CD4-positive, alpha-beta T cell treated with Interleukin-12 subunit alpha and Interleukin-12 subunit beta, for 1 hour (primary cell): ENCODE data around the gene PLB1.

ENCODE experiments used
- DNase-seq: peaks from one replicate; pipeline ENCODE4 v3.0.0-alpha.2; 2020

PLB1 gene

DNA sequence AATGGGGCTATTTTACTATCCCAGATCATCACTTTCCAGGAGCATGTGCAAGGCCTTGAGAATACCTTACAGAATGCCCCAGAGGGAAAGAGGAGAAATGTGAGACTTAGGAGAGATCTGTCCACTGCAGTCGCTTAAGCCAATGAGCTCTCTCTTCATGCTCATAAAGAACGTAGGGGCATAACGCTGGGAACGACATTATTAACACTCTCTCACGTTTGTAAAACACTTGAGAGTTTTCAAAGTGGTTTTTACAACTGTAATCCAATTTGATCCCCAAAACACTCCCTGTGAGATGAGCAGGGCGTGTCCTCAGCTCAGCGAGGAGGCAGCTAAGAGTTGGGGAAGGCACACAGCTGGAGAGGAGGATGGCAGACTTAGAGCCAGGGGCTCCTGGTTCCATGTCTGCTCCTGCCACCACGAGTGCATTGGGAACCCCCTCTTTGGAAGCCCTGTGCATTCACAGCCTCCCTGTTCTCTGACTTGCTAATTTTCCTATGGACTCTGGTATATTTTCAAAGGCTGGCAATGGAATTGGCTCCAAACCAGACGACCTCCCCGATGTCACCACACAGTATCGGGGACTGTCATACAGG is 97.4 kb downstream of the PLB1 start:
- no peak for DNase-seq

DNA sequence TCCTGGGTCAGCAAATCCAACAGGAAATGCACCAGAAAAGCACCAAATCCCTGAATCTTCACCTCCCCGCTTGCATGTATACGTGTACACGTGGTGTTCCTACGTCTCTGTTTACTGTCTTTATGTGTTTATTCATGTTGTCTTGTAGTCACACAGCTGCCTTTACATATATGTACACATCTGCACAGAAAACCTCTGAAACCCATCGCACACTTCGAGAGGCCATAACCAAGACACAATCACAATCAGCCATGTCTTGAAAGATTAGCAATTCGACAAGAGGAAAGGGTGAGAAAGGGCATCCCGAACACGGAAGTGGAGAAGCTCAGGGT is 98.1 kb downstream of the PLB1 start:
- no peak for DNase-seq

DNA sequence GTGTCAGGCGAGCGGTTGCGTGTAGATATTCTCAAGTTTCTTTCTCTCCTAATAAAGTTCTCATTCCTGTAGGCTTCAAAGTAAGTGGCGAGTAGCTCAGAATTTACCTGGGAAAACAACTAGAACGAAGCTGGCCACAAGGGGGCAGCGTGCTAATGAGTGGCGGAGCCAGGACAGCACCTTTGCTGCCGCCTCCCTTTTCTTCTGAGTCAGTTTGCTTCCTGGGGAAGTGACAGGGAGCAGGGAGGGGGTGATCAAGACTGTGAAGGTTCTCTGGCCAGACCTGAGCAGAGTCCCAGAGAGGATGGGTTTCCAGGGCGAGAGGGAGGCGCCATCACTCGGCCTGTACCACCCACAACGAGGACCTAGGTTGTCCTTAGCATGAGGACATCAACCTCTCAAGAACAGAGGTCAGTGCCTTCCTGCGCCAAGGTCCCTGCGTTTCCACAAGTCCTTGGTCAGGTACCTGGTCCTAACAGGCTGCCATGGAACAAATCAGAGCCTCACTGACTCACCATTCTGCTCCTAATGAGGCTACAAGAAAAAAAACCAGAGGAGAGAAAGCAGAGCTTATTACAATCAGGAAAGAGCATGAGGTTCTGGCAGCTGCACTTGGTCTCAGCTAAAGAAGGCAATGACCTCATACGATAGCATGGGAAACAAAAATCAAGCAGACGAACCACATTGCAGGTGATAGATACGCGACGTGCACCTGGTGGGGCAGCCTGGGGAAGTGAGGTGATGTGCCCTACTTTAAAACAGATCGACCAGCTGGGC is 98.7 kb downstream of the PLB1 start:
- DNase-seq, result peak; percentile 88

DNA sequence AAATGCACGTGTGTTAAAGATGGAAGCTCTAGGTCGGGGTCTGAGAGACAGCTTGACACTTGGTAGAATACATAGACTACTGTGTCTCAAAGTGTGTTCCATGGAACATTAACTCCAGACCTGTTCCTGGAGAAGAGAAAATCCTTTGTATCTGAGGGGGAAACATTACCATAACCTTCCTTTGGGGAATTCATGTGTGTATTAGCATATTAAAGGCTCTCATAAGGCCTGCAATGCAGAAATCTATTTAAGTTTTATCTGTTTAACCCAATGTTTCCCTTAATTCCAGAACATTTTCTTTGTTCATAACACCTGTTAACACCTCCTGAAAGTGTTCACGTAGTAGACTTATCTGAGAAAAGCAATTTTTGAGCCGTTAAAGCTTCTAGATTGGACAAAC is 99.5 kb downstream of the PLB1 start:
- no peak for DNase-seq

DNA sequence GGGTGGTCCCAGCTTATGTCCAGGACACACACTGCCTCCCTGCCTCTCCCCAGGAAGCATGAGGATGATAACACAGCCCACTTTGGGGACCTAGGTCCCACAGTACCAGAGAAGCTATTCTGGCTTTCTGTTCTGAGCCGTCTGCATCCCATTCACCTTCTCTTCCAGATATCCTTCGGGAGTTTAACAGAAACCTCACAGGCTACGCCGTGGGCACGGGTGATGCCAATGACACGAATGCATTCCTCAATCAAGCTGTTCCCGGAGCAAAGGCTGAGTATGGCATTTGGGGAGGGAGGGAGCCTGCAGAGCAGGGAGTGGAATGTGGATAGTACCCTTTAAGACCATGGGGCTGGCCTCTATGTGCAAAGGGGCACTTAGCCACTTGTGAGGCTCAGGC is 102.6 kb downstream of the PLB1 start:
- DNase-seq, result no peak

DNA sequence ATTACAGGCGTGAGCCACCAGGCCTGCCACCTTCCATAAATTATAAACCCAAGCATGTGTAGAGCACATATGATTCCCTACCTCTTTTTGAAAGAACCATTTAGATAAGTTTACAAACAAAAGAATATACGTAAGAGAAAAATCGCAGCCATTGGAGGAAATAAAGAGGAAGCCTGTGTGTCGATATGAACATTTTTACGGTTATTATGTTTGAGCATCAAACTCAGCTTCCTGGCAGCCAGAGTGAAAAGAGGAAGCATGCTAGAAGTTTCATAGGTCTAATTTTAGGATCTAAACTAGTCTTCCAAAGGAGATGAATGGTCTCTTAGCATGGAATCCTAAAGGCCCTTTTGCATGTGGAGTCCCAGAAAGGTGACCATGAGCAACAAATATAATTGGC is 104.3 kb downstream of the PLB1 start:
- DNase-seq, result no peak

DNA sequence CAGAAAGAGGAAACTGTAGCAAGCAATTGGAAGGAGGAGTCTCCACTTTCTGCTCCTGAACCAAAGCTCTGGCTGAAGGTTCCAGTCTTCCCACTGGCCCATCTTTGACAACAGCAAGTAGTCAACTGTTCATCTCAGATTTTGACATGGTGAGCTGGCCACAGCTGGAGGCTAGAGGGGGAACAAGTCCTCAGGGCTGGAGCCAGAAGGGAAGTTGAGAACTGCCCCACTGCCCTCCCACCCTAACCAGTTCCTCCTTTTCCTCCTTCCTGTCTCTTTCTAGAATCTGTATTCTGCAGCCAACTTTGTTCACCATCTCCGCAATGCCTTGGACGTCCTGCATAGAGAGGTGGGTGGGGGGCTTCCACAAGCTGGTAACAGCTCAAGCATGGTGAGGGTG is 105.8 kb downstream of the PLB1 start:
- DNase-seq, result no peak

DNA sequence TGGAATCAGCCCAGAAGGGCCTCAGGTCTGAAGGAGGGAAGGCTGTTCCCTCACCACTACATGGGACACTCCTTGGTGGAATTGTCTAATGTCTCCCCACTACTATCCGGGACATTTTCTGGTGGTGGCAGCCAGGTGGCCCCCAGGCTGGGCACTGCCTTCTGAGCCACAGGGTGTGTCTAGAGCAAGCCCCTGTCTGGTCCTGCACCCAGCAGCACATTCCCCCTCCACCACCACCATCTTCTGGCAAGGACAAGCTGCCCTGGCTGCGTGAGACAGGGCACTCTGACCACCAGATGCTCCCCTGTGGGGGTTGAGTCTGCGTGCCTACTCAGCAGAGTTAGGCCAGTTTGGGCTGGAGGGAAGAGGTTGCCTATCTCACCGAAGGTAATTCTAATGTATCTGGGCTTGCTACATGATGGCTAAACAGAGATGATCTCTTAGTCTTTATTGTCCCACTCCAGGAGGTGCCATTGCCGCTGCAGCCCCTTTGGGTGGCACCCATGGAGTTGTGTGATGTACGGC is 106.3 kb downstream of the PLB1 start:
- DNase-seq, result no peak

DNA sequence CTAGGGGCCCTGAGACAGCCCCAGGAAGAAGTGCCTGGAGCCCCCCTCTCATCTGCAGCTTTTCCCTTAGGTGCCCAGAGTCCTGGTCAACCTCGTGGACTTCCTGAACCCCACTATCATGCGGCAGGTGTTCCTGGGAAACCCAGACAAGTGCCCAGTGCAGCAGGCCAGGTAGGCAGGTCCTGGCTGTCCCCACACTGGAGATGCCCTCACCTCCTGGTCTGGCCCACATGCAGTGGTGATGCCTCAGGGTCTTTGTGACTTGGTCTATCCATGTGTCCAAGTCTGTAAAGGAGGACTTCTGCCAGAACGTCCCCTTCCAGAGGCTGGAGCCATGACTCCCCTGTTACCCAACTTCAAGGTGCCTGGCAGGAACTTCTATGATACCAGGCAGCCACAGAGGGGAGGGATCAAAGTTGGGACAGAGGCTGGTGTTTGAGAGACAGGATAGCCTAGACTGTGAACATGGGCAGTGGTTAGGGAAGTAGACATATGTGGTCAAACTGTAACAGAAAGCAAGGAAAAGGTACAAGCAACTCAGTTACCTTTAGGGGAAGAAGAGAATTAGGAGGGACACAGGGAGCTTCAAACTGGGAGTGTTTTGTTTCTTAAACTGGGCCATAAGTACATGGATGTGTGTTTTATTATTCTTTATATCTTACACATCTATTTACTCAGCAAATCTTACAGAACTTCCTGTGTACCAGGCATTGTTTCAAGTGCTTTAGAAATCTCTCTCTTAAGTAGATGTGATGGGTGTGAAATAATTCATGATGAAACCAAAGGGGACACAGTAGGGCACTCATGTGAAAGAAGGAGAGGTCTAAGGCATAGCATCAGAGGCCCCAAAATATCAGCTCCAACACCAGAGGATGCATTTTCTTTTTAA is 107.1 kb downstream of the PLB1 start:
- DNase-seq, result no peak

DNA sequence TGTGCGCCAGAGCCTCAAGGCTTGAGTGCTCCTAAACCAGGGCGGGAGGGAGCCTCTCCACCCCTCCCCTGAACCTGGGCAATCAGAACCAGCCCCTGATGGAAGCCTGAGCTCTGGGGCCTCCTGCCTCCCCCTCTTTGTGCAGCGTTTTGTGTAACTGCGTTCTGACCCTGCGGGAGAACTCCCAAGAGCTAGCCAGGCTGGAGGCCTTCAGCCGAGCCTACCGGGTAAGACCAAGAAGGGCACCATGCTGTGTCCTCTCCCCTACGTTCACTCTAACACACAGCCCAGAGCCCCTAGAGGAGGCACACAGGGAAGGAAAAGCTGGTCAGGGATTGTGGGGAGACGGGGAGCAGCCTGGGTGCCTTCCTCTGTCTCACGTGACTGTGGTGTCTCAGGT is 108.0 kb downstream of the PLB1 start:
- DNase-seq, result no peak

DNA sequence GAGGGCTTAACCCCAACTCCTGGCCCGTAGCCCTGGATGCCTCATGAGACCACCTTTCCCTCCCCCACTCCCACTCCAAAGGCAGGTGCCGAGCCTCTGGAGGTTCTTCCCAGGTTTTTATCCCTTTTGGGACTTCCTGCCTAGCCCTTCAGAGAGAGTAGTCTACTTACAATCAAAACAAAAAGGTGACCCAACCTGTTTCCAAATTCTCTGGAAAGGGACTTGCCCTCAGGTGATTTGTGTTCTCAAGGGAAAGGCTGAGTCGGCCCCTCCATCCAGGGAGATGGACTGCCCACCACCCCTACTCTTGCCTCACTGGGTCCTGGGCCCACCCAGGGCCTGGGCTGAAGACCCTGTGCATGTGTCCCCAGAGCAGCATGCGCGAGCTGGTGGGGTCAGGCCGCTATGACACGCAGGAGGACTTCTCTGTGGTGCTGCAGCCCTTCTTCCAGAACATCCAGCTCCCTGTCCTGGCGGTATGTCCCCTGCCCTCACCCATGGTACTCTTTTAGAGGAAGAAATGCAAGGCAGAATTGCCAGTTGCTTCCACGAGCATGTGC is 108.5 kb downstream of the PLB1 start:
- no peak for DNase-seq

DNA sequence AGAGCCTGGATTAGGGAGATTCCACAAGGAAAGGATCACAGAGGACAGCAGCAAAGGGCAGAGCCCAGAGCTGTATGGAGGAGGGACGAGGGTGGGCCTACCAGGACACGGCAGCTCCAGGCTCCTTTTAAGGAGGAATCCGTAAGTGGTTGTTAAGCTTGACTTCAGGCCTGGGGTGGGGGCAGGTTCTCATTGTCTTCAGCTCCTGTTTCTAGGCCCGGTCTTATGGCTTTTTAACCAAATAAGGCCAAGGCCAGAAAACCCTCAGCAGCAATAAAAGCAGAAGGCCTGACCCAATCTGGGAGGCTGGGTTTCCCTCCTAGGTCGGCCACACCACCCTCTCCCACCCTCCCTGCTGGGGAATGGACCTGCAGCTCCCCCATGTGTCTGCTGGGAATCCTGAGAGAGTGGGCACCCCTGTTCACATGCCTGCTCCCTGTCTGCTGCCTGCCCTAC is 111.2 kb downstream of the PLB1 start:
- no peak for DNase-seq

DNA sequence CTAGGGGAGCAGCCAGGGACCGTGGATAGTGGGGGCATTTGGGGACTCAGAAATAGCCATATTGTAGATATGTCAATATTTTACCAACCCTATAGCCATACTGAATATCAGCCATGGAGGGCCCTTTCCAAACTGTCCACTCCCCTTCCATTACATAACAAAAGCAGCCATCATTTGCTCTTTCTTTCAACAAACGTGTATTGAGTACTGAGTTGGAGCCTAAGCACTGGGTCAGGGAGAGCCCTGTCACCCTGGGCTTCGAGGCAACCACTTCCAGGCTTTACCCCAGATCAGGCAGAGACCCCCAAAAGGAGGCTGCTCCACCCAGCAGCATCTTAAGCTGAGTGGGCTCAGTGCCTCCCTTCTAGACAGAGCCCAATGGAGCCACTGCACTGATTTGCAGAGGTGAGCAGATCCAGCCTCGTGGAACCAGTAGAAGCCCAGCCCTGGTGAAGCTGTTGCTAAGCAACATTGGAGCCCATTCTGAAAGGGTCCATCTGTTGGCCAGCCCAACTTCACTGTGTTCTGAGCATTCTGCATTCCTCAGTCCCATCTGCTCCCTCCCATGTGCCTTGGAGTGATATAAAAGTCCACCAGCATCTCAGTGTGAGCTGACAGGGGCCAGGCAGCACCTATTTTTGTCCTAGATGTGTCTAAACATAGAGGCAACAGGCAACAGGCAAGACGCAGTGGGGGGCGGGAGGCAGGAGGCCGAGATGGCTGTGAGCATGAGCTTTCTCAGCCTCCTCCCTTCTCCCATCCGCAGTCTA is 112.1 kb downstream of the PLB1 start:
- DNase-seq, result no peak

DNA sequence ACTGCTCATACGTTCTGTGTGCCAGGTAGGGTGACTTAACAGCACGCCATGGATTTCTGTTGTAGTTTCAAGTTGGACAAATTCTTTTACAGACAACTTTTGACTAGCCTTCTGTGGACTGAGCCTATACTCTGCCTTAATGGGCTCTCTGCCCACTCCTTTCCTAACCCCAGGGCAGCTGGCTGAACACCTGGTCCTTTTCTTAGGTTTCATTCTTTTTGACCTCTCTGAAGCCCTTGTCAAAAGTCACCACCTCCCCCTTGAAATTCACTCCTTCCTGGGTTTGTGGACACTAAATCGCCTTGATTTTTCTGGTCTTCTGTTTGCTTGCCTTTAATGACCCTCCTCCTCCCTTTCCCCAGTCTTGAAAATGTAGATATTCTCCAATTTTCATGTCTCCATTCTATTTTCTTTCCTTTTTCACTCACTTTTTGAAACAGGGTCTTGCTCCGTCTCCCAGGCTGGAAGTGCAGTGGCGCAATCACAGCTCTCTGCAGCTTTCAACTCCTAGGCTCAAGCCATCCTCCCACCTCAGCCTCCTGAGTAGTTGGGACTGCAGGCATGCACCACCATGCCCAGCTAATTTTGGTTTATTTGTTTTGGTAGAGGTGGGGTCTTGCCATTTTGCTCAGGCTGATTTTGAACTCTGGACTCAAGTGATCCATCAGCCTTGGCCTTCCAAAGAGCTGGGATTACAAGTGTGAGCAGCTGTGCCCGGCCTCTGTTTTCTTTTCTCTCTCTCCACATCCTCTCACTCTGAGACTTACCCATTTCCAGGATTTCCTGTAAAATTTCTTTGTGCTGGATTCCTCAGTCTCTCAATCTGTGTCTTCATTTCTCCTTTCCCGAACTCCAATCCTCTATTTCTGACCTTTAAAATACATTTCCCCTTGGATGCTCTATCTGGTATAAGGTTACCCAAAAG is 112.9 kb downstream of the PLB1 start:
- no peak for DNase-seq

DNA sequence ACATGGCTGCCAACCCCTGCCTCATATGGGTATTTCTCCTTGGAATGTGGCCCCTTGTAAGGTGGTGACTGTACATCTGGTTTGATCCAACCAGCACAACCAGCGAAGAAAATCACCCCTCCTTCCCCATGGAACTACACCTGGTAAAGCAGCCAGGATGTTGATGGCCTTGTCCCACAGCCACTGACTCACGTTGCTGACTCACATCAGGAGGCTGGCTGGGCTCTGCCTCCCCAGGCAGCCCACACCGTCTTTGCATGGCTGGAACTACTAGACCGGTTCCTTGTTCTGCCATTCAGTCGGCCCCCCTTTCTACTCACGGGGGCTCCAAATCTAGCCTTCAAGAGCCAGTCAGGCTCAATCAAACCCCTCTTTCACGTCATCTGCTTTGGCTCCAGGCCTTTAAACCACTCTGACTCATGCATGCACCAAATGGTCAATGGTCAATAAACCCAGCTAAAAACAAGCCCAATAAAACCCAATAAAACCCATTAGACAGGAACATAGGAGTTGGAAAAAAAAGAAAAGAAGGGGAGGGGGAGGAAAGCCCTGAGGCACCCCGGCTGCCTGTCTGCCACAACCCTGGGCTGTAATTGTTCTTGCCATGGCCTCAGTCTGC is 114.8 kb downstream of the PLB1 start:
- DNase-seq, result no peak

DNA sequence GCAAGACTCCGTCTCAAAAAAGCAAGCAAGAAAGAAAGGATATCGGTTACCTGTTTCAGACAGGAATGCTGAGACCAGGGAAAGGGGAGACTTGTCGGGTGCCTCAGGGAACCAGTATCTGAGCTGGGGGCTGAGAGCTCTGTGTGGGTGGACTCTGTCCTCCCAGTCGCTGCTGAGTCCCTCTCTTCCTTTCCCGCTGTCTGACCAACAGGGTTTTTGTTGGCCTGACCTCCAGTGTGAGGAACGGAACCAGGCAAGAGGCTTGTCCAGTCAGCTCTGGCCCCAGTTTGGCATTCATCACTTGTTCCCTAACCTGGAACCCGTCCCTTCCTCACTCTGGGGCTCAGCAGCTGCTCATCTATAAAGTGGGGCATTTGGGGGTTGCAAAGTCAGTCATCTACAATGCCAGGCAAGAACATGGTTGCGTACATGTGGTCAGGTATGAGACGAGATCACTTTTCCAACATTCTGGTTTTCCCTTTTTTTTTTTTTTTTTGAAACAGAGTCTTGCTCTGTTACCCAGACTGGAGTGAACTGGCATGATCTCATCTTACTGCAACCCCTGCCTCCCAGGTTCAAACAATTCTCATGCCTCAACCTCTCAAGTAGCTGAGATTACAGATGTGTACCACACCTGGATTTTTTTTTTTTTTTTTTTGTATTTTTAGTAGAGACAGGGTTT is 116.4 kb downstream of the PLB1 start:
- no peak for DNase-seq

DNA sequence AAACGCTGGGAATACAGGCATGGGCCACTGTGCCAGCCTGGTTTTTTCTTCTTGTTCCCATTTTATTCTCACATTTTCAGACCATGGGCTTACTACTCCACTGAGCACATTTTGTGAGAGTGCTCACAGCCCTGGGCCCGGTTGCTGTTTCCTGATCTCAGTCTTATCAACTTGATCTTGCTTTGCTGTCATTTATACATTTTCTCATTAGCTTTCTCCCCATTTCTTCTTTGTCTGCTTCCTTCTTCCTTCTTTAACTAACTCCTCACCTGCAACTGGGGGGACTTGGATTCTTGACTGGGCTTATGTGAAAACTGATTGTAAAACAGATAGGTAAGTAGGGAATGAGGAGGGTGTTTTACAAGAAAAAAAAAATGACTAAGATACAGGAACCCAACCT is 117.3 kb downstream of the PLB1 start:
- peak; percentile 57 for DNase-seq

DNA sequence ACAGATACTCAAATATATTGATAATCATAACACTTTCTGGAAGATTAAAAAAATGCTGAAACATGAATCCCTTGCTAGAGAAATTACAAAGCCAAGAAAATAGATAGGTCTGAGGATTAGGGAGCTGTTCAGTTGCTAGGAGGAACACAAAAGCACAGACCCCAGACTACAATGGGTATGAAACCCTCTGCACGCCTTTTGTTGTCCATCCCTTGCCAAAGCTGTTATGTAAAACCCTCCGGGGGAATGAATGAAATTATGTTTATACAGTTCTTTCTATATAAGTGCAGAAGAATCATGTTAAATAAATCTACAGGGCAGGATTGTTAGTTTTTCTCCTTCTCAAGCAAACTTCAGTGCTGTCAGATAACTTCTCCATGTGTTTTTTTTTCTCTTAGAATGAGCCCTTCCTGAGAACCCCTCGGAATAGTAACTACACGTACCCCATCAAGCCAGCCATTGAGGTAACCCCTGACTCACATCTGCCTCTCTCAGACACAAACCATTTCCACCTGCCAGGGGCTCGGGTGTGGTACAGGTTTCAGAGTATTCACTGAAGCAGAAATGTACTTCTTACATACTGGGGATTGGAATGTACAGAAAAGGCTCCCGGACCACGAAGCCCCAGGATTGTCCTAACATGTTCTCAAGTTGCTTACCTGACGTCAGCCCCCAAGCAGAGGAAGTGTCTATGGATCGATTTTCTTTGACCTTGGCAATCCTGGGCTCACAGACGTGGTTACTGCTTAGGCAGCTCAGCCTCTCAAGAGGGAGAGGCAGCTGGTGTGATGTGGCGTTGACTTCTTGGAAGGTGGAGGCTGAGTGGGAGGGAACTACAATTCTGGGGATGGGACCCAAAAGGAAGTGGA is 118.0 kb downstream of the PLB1 start:
- DNase-seq, result peak; percentile 45

DNA sequence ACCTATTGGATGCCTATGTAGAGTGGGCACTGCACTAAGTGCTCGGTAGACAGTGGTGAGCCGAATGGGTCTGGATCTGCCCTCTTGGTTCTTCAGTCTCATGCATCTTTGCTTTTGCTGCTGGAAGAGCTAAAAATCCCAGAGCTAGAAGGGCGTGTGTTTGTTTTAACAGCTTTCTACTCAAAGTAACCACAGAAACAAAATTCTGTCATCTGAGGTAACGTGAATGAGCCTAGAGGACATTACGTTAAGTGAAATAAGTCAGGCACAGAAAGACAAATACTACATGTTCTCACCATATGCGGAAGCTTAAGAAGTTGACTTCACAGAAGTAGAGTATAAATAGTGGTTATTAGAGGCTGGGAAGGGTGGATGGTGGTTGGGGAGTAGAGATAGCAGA is 119.8 kb downstream of the PLB1 start:
- peak; percentile 59 for DNase-seq
